Stimulated activated CD8-positive, alpha-beta memory T cell treated with anti-CD3 and anti-CD28 coated beads, Interleukin-7, amount 100 ng/mL, for 1 hour (primary cell): Measurements from ENCODE around the gene CFAP57.
"Not testable (repeated sequence)": the region's sequence is repeated elsewhere in the genome, so short reads cannot be mapped to it uniquely, and the experiment has no call there.

Experiments used
- DNase-seq, 2 donors: peaks; one replicate each; pipeline ENCODE4 v3.0.0-alpha.2; 2020; ENCODE audit warnings: low read depth in 2 of 2

CFAP57 gene

DNA sequence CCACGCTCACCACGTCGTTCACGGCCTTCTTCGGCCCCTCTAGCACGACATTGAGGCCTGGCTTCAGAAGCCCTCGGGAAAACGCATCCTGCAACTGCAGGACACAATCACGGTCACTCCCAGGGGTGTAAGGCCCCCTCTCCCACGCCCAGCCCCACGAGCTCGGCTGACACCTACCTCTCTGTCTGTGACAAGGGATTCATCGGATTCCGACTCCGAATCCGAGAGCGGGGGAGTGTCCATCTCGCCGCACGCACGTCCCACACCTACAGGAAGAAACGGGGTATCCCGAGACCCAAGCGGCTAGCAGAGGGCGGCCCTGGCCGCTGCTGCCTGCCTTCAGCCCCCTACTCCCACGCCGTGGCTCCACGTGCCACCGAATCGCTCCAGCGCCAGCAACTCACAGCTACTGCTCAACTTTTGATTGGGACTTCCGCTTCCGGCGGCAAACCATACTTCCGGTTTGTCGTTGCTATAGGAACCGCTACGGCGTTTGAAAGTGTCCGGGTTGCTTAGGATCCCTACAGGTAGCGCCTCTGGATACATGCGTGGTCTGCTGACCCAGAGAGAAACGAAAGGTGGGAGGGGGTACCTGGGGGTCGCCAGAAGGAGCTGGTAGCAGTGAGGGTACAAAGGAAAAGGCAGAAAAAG, at the start of gene CFAP57, which contains the start of gene EBNA1BP2:
Gene CFAP57, plus strand, starts transcription at position 455 of the 651 bp plus-strand sequence. CDS start 424 bp downstream, outside the sequence.
Gene EBNA1BP2, minus strand, starts transcription at position 415 of the 651 bp plus-strand sequence. Its CDS starts 172 bp downstream, at position 243.
- DNase-seq: peak; percentile 82 to 83

DNA sequence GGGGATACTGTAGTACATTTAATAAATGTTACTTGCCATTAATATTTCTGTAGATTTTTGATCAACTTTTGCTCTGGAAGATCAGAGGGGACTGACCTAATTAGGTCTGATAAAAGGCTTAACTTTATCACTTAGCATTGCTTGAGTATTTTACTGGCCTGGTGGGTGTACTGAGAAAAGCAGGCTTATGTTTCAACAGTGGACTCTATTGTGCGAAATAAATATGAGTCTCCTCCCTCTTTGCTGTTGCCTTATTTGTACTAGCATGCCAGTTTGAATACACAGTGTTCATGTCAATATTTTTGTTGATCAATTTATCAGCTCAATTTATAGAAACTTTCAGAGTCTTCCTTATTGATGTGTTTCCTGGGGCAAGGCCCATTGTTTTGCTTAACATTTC, 49.1 kb upstream of the CFAP57 start:
- no peak for DNase-seq

DNA sequence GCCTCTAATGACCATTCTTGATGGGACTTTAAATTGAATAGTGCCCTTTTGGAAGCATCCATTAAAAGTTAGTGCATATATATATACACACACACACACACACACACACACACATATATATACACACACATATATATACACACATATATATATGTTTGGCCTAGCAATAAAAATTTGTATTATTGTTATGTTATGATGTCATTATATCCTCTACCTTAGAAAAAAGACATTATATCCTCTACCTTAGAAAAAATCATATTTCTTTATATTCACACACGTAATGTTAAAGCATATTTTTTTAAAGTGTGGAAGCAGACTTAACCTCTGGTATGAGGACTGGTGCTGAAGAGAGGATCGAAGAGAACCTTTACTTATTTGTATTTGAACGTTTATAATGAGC, 43.3 kb upstream of the CFAP57 start:
- DNase-seq: no peak

DNA sequence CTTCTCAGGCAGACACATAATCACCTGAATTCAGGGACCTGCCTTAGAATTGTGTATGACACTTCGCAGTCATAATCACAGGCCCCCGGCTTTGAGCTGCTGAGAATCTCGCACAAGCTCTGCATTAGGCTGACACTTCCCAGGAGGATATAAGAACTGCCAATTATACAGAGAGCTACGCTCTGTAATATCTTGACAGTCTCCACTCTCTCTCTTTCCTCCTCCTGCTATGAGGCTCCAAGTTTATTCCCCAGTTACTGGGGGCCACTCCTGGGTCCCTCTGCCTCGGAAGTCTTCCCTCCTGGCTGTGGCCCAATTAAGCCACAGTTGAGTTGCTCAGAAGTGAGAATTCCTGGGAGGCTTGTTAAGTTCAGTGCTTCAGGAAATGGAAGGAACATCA, 42.7 kb upstream of the CFAP57 start:
- DNase-seq: no peak

DNA sequence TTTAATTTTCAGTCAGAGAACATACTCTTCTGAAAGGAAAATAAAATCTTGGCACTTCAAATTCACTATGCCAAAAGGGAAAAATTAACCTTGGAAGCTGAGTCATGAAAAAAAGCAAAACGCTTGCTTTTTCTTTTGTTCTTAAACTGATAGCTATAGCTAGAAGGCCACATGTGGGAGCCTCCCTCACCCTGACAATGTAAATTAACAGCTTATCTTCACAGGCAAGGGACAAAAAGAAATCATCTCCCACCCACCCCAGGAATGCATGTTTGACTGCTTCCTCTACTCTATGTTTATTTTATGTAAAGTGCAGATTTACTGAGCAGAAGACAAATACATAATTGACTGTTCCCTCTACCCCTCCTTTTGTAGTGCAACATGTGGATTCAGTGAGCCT, 38.1 kb upstream of the CFAP57 start:
- no peak for DNase-seq

DNA sequence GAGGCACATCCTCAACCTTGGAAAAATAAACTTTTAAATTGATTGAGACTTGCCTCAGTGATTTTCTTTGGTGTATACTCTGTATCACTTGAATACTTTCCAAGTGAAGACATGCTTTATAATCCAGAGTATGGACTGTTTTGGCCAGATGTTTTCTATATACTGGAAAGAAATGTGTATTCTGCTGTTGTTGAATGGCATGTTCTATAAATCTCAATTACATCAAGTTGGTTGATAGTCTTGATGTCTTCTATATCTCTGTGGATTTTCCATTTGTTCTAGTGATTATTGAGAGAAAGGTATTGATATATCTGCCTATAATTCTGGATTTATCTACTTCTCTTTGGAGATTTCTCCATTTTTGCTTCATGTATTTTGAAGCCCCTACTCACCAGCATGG, 37.5 kb upstream of the CFAP57 start:
- no peak for DNase-seq

DNA sequence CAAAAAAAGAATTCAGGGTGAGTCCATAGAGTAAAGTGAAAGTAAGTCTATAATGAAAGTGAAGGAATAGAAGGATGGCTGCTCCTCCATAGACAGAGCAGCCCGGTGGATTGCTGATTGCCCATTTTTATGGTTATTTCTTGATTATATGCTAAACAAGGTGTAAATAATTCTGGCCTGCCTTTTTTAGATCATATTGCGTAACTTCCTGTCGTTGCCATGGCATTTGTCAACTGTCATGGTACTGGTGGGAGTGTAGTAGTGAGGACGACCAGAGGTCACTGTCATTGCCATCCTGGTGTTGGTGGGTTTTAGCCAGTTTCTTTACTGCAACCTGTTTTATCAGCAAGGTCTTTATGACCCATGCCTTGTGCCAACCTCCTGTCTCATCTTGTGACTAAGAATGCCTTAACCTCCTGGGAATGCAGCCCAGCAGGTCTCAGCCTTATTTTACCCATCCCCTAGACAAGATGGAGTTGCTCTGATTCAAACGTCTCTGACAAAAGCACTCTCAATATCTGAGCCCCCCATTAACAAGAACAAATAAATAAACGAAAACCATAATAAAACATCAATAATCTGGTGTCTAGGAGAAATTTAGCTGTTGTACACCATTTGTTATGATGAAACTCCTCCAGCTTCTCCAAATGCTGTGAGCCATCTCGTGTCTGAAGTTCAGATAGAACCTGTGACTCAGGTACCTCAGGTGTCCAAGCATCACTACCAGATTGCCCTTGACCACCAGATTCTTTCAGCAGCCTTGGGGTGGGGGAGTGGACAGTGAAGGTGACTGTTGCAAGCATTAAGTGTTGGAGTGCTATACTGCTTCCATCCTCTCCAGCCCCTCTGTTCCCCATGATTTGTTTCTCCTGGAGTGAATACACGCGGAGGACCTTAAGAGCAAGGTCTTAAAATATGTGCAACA, 36.0 kb upstream of the CFAP57 start:
- DNase-seq: no peak

DNA sequence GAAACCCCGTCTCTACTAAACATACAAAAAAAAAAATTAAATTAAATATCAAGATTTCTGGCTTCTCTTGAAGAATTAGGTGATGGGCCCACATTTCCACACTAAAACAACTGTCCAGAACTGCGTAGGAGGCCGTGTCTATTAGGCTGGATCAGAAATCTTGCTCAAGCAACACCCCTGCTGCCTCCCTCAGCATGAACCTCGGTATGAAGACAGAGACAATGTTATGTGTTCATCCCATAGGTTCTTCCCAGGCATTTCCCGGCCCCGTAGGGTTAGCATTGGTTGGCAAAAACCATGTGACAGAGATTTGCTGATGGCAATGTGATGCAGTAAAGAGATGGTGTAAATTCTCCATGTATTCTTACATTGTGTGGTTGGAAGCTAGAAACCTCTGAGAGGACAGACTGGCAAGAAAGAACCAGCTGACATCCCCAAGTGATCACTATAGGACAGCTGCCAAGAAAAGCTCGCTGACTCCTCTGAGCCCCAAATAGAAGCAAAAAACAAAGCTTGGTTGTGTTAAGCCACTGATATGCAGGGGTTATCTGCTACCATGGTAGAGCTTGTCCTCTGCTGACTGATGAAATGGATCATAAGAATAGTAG, 34.6 kb upstream of the CFAP57 start:
- DNase-seq: no peak

DNA sequence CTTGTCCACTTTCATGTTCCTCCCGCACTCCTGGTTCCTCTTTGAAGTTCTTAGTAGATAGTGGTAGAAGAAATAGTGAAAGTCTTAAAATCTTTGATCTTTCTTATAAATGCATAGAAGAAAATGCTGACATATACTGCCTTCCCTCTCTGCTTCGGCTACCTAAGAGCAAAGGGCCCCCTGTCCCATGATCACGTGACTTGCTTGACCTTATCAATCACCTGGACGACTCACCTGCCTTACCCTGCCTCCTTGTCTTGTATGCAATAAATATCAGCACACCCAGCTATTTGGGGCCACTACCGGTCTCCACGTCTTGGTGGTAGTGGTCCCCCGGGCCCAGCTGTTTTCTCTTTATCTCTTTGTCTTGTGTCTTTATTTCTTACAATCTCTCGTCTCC, 32.8 kb upstream of the CFAP57 start:
- not testable (repeated sequence) for DNase-seq

DNA sequence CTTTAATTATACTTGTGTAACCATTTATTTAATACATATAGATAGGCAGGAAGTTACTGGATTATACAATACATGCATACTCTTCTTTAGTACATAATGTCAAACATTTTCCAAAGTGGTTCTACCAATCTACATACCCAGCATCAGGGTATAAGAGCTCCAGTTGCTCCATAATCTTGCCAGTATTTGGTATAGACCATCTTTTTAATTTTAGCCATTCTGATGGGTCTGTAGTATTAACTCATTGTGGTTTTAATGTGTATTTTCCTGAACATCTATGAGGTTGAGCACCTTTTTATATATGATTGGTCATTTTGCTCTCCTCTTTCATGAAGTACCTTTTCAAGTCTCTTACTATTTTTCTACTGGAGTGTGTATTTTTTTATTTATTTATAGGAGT, 32.1 kb upstream of the CFAP57 start:
- no peak for DNase-seq

DNA sequence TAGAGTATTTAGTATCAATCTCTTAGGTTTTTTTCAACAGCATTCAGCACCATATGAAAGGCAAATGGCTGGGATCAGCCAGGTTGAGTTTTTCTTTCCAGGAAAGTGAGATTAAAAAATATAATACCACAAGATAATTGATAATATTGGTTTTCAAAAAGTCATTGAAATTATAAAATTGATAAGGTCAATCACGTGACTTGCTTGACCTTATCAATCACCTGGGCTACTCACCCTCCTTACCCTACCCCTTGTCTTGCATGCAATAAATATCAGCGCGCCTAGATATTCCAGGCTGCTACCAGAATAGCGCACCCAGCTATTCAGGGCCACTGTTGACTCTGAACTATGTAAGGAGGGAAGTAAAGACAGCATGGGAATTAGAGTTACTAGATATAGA, 31.5 kb upstream of the CFAP57 start:
- no peak for DNase-seq

DNA sequence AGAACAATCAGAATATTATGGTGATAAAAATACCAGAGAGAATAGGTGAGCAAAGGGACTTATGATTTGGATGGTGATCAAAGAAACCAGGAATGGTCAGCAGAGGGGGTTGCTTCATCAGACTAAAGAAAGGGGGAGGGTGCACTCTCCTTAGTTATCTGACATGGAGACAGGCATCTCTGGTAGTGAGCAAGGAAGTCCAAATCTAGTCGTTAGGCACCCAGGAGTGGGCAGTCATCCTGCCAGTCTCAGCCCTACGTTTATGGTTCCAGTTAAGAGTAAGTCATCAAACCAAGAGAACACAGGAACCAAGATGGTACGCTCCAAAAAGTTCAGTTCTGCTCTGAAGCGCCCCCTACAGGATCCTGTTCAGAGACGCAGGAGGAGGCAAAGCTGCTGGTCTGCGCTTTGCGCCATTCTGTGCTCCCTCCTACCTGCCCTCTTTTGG, 28.7 kb upstream of the CFAP57 start:
- DNase-seq: no peak

DNA sequence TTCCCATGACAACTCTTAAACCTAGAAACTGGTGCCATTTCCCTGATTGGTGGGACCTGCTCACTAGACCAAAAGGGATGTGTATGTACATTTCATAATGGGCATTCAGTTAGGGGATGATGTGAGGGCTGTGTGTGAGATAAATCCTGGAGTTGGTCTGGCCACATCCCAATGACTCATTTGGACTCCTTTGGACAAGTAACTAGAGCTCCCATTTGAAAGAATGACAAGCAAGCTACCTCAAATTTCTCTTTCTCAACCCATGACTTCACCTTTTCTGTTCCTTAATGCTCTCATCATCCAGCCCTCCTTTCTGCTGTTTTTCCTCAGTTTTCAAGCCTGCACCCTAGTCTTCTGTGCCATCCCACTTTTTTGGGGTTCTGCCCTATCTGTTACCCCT, 27.9 kb upstream of the CFAP57 start:
- DNase-seq: no peak

DNA sequence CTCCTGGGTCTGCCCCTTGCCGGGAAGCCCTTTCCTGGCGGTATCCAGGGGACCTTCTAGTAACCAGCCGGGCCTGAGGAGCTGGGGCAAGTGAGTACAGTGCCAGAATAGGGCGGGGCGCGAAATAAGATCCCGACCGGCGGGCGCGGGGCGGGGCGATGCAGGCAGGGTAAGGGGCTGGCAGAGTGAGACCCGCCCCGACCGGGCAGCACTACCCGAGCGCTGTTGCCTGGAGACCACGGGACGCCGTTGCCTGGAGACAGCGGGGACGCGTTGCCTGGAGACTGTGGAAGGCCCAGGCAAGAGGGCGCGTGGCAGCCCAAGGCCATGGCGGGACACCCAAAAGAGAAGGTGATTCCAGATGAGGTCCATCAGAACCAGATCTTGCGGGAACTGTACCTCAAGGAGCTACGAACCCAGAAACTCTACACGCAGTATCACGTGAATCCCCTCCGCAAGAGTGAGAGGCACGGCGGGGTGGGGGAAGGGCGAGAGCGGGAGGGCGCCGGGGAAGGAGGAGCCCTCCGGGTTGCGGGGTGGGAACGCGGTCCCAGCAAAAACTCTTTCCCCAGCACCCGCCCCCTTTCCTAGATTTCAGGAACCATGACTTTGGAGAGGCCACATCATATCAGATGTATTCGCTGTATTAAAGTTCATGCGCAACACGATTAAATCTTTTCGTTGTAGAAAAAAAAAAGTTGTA, 24.4 kb upstream of the CFAP57 start:
- DNase-seq: no peak

DNA sequence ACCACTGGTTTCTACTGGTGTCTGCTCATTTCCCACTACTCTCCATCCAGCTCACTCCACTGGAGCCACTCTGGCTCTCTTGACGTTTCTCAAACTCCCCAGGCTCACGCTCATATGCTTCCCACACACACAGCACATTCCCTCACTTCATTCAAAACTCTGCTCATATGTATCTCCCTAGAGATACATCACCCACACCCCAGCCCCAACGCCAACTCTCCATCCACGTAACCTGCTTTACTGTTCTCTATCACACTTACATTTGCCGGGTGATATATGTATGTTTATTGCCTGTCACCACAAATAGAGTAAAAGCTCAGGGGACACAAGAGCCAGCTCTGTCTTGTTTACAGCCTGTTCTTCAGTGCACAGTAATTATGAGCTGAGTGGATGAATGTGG, 22.2 kb upstream of the CFAP57 start:
- no peak for DNase-seq

DNA sequence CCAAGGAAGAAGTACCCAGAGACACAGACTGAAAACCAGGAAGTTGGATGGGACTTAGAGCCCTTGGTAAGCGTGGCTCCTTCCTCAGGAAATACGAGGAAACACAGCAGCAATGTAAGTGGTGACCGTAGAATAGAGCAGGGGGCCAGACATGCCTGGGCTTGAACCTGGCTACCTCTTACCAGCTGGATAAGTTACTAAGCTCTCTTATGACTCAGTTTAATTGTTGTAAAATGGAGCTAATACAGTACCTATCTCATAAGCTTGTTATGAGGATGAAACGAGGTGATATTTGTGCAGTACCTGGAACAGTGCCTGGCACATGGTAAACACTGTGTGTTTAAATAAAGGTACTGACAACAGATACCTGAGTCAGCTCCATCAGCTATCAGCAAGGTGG, 19.3 kb upstream of the CFAP57 start:
- no peak for DNase-seq

DNA sequence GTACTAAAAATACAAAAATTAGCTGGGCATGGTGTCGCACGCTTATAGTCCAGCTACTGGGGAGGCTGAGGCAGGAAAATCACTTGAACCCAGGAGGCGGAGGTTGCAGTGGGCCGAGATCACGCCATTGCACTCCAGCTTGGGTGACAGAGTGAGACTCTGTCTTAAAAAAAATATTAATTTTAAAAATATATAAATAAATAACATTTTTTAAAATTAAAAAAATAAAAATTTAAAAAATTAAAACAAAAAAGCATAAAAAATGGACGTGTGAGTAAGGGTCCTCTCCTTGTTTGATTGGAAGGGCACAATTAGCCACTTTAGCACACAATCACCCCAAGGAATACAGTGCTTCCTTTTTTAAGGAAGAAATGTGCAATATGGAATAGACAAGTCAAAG, 18.7 kb upstream of the CFAP57 start:
- no peak for DNase-seq

DNA sequence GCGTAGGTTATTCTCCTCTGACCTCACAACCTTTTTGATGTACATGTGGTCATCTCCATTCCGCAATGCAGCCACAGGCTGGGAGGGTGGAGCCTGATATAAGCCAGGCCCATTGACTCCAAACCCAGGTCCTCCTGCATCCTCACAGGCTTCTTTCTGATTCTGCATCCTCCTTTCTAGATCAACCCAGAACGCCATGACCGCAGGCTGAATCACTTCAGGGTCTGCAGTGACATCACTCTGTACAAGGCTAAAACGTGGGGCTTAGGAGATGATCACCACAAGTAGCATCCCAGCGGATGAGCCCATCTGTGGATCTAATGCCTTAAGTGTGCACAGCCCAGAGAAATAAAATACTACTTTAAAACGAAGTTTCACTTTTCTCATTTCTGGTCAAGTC, 16.1 kb upstream of the CFAP57 start:
- no peak for DNase-seq

DNA sequence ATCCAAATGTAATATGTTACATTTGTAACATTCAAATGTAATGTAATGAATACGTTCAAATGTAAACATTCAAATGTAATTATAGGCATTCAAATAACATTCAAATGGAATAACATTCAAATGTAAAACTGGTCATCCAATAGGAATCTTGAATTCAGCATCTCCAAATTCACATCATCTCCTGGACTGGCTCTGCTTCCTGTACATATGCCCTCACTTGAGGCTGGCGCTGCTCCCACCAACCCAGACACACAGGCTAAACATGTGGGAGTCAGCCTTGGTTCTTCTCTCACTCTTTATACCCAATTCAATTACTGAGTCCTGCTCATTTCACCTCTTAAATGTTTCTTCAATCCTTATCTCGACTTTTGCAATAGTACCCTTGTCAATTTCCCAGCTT, 7.0 kb upstream of the CFAP57 start:
- no peak for DNase-seq

DNA sequence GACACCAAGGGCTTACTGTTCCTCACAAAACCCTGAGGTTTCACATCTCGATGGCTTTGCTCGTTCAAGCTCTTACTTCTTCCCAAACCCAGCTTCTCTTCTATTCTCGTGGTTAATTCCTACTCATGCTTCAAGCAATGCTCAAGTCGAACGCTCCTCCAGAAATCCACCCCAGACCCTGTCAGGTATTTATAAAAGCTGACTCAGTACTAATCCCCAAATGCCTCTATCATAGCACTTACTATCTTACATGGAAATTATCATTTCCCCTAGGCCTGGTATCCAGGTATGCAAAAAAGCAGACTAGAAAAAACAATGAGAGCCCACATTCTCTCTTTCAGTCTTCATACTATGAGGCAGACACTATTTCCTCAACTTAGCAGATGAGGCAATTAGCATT, 6.4 kb upstream of the CFAP57 start:
- no peak for DNase-seq

DNA sequence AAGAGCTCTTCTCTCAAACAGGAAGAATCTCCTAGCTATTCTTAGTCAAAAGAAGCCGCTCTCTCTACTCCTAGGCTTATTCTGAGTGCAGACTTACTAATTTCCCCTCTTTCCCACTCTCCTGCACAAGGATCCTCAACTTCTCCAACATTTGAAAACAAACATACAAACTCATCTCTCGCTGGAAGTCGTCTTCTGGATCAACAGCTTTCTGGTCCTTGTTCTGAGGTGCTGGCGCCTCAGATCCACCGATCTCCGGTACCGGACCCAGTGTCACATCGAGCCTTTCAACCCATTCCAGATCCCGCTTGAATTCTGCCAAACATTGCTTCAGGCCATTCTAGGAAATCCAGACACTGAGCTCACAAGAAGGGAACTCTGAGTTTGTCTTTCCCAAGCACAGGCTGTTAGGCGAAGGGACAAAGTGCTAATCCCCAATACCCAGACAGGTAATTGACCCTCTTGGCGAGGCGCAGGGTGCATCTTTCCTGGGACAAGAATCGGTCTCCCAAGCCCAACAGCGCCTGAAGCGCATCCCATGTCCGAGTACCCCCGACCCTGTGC, 736 bp upstream of the CFAP57 start:
- DNase-seq: no peak

DNA sequence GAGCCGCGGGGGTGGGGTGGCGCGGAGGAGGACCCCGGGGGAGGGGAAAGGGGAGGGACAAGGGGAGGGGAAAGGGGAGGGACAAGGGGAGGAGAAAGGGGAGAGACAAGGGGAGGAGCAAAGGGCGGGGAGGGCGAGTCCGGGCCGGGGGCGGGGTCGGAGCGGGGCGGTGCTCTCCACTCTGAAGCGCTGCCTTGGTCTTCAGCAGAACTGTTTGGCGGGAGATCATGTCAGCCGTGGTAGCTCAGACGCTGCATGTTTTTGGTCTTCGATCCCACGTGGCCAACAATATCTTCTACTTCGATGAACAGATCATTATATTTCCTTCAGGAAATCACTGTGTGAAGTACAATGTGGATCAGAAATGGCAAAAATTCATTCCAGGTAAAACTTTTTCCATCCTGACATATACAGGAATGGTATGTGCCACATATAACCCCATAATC, 420 bp downstream of the CFAP57 start:
- peak; percentile 64 to 77 for DNase-seq
